Raji (cell line): ENCODE data around the gene DIPK1B.

Source experiments
- POLR2A ChIP-seq: IDR thresholded peaks from 2 replicates; pipeline ENCODE4 v1.6.1; 2011; ENCODE audit warnings: low read depth, low read length, control low read depth; ENCODE audit not compliant: insufficient read depth

DIPK1B gene

DNA sequence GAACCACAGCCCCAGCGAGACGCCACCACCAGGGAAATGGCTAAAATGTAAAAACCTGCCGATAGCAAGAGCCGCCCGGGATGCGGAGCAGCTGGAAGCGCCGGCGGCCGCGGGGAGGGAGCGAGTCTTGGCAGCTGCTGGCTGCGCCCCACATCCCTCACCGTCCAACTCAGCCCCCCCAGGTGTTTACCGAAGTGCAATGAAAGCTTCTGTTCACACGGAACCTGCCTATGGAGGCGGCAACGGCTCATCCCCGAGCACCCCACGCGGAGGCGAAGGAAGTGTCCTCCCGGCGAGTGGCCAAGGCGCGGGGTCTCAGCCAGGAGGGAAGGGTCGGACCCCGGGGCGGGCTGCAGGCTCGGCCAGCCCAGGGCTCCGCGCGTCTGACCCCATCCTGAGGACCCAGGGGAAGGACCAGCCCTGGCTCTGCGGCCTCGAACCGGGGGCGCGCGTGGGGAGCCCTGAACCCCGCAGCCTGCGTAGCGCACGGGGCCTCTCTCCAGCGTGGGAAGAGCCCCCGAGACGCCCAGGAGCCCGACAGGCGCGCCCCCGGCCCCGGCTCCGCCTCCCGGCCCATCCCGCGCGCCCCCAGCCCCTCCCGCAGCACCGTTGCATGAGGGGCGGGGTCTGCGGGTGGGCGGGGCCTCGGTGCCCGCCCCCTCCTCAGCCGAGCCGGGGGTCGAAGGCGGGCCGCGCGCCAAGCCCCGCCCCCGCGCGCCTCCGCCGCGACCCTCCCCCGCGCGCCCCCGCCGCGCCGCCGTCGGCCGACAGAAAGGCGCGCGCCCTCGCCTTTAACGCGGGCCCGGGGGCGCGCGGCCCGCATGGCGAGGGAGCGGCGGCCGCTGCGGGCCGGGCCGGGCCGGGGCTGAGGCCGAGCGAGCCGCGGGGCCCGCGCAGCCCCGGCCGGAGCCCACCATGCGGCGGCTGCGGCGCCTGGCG is at the start of gene DIPK1B:
Gene DIPK1B (plus strand): TSS at position 822 of the 939 bp plus-strand sequence. CDS start 94 bp downstream, at position 916.
- no peak for TF ChIP-seq POLR2A

DNA sequence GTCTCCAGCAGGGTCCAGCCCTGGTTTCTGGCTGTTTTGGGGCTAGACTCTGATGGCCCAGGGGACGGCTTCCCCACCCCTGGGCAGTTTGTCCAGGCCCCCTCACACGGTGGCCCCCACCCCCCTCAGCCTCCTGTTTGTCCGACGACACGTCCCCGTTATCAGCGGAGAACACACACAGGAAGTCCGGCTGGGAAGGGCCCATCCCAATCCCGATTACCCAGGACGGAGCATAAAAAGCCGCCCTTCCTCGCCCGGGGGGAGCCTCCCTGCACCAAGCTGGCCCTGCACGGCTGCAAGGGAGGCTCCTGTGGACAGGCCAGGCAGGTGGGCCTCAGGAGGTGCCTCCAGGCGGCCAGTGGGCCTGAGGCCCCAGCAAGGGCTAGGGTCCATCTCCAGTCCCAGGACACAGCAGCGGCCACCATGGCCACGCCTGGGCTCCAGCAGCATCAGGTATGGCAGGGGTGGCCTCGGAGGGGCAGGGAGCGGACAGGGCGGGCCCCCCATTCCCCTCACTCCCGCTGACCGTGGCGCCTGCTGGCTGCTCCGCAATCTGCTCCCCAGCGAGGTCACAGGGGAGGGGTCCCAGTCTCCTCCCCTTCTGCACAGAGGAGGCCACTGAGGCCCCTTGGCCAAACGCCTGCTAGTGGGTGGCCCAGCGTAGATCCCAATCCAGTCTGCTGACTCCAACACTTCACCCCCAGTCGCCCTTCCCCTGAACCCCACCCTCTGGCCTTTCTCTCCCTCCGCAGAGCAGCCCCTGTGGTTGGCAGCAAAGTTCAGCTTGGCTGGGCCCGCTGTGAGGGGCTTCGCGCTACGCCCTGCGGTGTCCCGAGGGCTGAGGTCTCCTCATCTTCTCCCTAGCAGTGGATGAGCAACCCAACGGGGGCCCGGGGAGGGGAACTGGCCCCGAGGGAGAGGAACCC is 49.5 kb upstream of the DIPK1B start, which contains the start of gene EGFL7:
Gene EGFL7 (plus strand): TSS at position 261 of the 926 bp plus-strand sequence. CDS start 5,367 bp downstream, outside the sequence.
- TF ChIP-seq POLR2A, result no peak

GRCh38 chr9:136664000-136664915 is 48.1 kb upstream of the DIPK1B start:
- no peak for TF ChIP-seq POLR2A

DNA sequence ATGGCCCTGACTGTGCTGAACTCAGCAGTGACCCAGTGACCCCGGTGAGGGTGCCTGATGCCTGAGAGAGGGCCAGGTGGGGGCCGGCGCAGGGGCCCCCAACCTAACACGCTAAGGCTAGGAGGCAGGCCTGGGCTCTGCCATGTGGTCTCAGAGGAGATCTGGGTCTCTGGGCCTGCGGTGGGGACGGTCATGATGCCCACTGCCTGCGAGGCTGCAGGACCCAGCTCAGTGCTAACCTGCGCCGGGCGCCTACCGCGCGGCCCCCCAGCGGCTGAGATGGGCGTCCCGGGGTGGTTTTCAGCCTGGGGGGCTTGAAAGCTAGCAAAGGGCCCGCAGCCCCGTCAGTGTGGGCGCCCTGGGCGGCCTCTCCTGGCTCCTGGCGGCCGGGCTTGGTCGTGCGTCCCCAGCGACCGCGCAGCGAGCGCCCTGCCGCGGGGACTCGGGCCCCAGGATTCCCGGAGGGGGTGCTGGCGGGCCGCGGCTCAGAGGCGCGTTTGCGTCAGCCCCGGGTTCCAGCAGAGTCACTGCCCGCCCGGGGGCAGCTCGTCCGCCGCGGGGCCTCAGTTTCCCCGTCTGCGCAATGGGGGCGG is 47.2 kb upstream of the DIPK1B start:
- no peak for TF ChIP-seq POLR2A

GRCh38 chr9:136665704-136666371 is 46.5 kb upstream of the DIPK1B start:
- no peak for TF ChIP-seq POLR2A

GRCh38 chr9:136666372-136667213 is 45.8 kb upstream of the DIPK1B start:
- TF ChIP-seq POLR2A, result no peak

DNA sequence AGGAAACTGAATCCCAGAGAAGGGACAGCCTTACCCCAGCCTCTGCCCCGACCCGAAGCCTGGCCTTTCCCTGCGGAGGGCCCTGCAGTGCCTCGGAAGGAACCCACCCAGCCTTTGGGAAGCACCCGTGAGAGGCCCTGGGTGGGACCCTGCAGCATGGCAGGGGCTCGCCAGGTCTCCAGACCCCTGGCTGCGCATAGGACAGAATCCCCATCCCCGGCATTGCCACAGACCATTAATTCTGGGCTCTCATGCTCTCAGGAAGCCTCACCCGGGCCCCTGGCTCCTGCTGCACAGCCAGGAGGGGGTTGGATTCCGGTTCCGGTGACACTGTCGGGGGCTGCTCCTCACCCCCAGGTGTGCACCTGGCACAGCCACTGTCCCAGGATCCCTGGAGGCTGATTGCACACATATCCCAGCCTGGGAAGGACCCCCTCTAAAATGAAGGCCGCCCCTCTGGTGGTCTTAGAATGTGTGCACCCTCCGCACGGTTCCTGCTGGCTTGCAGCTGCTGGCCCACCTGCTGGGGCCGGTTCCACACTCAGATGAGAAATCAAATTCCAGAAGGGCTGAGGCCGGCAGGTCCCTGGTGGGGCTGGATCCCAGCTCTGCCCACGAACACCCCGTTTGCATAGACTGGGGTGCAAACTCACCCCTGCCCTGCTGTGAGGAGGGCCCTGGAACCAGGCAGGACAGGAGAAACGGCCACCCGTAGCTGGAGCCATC is 45.0 kb upstream of the DIPK1B start:
- TF ChIP-seq POLR2A, result no peak

DNA sequence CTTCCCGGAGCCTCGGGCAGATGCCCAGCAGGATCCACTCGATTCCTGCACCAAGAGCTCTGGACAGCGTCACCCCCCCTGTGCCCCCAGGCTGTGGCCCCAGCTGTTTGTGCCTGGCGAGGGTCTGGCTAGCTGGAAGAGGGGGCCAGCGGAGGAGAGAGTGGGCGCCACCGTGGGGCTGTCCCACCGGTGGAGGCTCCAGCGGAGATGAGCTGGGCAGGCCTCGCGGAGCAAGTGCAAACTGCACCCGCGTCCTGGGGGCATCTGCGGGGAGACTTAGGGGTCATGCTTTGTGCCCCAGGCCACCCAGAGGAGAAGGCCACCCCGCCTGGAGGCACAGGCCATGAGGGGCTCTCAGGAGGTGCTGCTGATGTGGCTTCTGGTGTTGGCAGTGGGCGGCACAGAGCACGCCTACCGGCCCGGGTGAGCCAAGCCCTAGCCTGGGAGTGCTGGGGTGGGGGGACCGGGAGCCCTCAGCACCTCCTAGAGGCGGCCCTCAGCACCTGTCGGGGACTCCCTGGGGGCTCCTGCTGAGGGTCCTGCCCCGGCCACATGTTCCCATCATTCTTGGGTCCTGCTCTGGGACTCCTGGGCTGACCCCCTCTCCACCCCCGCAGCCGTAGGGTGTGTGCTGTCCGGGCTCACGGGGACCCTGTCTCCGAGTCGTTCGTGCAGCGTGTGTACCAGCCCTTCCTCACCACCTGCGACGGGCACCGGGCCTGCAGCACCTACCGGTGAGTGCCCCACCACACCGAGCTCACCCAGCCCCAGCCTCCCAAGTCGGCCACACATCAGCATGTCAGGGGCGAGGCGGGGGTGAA is 44.2 kb upstream of the DIPK1B start:
- TF ChIP-seq POLR2A, result no peak

DNA sequence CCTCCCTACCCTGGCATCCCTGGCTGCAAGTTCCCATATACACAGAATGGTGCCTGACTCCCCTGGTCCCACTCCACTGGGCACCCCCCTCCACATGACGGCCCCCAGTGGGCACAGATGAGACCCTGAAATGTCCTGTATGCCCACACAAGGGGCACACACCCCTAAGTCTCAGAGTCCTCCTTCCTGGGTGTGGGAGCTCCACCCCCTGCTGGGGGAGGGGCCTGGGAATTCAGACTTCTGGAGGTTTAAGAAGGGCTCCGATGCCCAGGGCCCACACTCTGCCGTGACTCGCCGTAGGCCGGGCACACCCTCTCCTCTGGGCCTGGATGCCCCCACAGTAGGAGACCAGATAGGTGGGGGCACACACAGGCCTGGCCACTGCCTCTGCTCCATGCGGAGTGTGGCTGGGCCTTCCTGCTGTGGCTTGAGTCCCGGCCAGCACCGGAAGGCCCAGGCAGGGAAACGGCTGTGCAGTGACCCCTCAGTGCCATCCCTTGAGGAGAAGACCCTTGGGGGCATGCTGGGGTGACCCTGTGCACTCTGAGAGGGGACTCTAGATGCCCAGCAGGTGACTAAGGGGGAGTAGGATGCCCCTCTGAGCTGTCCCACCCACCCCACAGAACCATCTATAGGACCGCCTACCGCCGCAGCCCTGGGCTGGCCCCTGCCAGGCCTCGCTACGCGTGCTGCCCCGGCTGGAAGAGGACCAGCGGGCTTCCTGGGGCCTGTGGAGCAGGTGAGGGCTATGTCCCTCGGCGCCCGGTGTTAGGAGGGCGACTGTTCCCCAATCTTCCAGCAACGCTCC is 43.2 kb upstream of the DIPK1B start:
- TF ChIP-seq POLR2A, result no peak

- no peak for TF ChIP-seq POLR2A
These were observed 42.4 kb upstream of the DIPK1B start for GRCh38 chr9:136669791-136670464.
